ENCODE data around the gene AVPR1B.

AVPR1B gene, protein sequence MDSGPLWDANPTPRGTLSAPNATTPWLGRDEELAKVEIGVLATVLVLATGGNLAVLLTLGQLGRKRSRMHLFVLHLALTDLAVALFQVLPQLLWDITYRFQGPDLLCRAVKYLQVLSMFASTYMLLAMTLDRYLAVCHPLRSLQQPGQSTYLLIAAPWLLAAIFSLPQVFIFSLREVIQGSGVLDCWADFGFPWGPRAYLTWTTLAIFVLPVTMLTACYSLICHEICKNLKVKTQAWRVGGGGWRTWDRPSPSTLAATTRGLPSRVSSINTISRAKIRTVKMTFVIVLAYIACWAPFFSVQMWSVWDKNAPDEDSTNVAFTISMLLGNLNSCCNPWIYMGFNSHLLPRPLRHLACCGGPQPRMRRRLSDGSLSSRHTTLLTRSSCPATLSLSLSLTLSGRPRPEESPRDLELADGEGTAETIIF

DNA sequence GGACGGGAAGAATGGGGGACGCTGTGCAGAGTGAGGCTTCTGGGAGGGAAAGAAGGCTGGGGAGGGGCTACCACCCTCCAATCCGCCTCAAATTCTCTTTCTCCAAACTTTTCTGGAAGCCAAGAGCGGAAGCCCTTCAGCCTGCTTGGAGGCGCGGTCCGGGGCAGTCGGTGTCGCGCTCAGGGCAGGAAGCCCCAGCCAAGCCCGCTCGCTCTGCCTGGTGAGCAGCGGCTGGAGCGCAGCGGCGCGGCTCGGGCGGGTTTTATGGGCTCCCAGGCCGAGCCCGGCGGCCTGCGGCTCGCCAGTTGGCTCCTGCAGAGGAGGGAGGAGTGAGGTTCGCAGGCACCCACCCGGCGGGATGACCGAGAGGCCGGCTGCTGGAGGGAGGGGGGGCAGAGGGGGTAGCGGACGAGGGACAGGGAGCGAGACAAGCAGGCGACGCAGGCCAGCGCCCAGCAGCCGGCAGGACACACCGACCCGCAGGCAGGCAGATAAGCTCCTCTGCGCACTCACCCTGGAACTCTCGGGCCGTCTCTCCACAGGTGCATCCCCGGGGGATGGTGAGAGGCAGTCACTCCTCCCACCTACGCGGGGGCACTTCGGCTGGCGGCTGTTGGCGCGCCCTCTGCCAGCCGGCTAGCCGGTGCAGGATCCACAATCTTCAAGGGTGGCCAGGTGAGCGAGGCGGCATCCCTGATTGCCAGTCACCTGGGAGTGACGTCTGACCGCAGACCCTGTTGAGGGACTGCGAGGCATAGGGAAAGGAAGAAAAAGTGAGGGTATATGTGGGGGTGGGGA lies at the start of gene AVPR1B:
Gene AVPR1B (minus strand): TSS at position 238 of the 798 bp plus-strand sequence. CDS start 498 bp downstream, outside the sequence.
- no peak for DNase-seq (ENCODE audit: low read depth)

DNA sequence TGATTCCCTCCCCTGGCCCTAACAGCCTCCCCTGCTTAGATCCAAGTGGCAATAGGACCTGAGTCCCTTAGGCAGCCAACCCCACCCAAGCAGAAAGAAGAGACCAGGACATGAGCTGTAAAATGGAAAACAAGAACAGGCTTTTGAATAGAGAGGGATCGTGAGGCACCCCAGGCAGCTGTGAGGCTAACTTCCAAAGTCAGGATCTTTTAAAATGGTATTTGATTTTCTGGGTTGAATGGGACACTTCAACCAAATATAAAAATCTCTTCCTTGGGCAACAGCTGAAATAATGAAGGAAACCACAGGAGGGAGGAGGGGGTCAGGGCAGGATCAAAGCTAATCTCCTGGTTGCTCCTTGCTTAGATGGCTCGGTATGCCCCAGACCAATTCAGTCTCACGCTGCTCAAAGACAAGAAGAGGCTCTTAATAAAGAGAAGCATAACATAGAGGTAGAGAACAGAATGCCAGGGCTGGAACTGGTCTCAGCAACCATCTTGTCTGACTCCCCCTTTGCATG lies 28.6 kb upstream of the AVPR1B start:
- no peak for DNase-seq (ENCODE audit: low read depth)

DNA sequence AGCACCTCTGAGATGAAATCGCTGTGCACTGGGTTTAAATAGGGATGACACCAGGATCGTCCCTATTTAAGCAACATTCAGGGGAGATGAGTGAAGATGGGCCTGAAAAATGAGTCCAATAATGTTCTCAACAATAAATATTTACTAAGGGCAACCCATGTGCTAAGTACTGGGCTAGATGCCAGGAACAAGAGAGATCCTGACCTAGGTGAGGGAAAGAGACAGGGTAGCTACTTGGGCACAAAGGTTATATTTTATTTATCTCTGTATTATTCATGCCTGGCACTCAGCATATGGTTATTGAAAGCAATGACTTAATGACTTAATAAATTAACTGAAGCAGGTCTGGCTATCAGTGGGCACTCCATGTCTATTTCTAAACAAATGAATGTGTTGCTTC lies 27.4 kb upstream of the AVPR1B start:
- no peak for DNase-seq (ENCODE audit: low read depth)

- DNase-seq (ENCODE audit: low read depth), result no peak
Measured at GRCh38 chr1:206143537-206144172, 26.5 kb upstream of the AVPR1B start.

DNA sequence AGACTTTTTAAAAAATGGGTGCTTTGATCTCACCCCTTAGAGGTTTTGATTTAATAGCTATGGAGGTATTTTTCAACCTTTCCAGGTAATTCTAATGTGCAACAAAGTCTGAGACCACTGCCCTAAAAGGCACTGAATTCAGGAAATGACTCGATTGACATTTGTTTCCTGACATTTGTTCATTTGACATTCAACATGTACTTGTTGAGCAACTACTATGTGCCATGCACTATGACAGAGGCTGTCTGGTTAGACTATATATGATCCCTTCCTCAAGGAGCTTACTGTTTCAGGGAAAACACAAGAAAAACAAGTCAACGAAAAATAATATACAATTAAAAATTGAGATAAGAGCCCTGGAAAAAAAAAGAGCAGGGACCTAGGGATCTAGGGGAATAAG lies 25.6 kb upstream of the AVPR1B start:
- no peak for DNase-seq (ENCODE audit: low read depth)

GRCh38 chr1:206142011-206142410 lies 24.8 kb upstream of the AVPR1B start:
- DNase-seq (ENCODE audit: low read depth), result no peak

DNA sequence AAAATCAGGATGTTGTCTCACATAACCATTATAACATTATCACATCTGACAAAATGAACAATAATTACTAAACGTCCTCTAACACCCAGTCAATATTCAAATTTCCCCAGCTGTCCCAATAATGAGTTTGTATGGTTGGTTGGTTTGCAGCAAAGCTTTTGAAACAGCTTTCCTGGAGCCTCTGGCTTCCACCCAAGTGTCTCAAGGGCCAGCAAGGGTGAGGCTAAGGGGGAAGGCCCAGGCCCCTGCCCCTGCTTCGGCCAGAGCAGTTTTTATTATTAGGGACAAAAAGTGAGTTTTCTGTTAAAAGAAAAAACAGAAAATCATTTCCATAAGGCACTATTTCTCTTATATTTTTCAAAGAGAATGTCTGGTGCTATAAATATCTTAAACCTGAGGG lies 19.1 kb upstream of the AVPR1B start:
- no peak for DNase-seq (ENCODE audit: low read depth)

GRCh38 chr1:206135248-206135647 lies 18.1 kb upstream of the AVPR1B start:
- DNase-seq (ENCODE audit: low read depth), result no peak

GRCh38 chr1:206133751-206134415 lies 16.7 kb upstream of the AVPR1B start:
- DNase-seq (ENCODE audit: low read depth), result no peak

- no peak for DNase-seq (ENCODE audit: low read depth)
Measured at GRCh38 chr1:206131037-206131436, 13.8 kb upstream of the AVPR1B start.

DNA sequence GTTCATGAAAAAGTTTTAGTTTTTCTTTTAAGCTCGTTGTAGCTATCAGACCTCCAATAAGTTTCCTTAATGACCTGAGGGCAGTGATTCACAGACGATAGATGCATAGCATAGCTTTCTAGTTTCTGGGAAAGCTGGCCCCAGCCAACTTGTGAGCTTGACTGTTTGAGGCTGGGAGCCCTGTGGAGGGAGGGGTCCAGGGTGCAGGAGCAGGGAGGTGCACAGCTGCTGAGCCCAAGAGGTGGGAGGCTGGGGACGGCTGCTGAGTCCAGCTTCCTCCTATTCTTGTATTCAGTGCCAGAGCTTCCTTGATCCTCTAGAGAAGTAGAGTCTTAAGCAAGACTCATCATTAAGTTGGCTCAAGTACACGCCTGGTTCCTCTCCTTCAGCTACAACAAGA lies 11.0 kb upstream of the AVPR1B start:
- no peak for DNase-seq (ENCODE audit: low read depth)

DNA sequence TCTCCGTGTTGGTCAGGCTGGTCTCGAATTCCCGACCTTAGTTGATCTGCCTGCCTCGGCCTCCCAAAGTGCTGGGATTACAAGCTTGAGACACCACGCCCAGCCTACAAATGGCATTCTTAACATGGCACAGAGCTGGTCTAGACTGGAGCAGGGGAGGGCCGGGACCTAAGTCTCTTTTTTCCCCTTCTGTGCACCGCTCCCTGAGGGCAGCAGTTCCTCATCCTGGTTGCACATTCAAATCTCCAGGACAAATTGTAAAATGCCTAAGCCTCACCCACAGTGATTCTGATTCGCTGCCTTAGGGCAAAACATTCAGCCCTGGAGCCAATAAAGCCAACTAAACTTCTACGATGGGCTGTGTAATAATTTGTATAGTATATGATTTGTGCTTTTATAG lies 10.1 kb upstream of the AVPR1B start:
- DNase-seq (ENCODE audit: low read depth), result no peak

DNA sequence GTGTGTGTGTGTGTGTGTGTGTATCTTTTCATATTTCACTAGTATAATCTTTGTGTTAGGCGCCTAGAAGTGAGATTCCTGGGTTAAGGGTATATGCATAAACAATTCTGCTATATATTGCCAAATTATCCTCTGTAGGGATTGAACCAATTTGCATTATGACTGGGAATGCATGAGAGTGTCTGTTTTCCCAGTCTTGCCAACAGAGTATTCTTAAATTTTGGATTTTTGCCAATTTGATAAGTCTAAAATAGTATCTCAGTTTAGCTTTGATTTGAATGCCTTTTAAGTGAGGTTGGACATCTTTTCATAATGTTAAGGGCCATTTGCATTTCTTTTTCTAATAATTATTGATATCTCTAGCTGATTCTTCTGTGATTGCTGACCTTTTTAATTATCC lies 8.2 kb upstream of the AVPR1B start:
- DNase-seq (ENCODE audit: low read depth), result no peak

DNA sequence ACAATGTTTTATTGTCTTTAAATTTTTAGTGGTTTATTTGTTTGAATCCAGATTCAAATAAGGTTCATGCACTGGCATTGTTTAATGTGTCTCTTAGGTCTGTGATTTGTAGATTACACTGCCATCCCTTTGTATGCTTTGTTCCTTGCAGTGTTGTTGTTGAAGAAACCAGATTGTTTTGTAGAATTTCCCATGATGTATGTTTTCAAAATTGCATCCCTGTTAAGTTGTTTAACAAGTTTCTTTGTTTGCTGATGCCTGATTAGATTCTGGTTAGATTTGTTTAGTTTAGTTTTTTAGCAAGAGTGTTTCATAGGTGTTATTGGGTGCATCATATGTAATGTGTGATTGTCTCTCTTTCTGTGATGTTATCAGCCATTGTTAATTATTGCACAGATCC lies 5.5 kb upstream of the AVPR1B start:
- DNase-seq (ENCODE audit: low read depth), result no peak

DNA sequence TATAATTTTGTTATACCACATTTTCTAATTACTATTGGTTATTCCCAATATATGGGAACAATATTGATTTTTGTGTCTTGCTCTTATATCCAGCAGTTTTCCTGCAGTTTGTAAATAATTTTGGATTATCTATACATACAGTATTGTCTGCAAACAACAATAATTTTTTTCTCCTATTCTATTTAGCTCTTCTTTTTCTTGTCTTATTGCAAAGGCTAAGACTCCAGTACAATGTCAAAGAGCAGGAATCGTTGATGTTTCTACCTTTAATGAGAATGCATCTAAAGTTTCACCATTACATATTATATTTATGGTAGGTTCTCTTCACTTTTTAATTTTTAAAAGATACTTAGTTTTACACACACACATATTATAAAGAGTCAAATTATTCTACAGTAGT lies 4.1 kb upstream of the AVPR1B start:
- DNase-seq (ENCODE audit: low read depth), result no peak

DNA sequence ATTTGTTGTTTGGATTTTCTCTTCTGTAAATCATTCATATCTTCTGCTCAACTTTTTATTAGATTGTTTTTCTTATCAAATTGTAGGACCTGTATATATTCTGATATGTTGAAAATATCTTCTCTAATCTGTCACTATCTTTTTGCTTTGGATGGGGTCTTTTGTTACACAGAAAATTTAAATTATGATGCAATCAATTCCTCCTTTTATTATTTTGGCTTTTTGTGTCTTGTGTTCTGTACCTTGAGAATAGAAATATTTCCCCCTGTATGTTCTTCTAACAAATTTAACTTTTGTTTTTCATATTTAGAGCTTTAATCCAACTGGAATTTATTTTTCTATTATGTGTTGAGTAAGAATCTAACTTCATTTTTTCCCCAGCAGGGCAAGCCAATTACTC lies 3.2 kb upstream of the AVPR1B start:
- DNase-seq (ENCODE audit: low read depth), result no peak

- no peak for DNase-seq (ENCODE audit: low read depth)
Measured at GRCh38 chr1:206116873-206117150, 376 bp downstream of the AVPR1B start.

DNA sequence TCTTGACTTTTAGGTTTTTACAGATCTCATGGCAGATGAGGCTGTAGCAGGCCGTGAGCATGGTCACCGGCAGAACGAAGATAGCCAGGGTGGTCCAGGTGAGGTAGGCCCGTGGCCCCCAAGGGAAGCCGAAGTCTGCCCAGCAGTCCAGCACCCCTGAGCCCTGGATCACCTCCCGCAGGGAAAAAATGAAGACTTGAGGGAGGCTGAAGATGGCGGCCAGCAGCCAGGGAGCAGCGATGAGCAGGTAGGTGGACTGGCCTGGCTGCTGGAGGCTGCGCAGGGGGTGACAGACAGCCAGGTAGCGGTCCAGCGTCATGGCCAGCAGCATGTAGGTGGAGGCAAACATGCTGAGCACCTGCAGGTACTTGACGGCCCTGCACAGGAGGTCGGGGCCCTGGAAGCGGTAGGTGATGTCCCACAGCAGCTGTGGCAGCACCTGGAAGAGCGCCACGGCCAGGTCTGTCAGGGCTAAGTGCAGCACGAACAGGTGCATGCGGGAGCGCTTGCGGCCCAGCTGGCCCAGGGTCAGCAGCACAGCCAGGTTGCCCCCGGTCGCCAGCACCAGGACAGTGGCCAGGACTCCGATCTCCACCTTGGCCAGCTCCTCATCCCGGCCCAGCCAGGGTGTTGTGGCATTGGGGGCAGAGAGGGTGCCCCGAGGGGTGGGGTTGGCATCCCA lies 856 bp downstream of the AVPR1B start:
- no peak for DNase-seq (ENCODE audit: low read depth)

- DNase-seq (ENCODE audit: low read depth), result no peak
Measured at GRCh38 chr1:206115791-206116190, 1.4 kb downstream of the AVPR1B start.

GRCh38 chr1:206114692-206115640 lies 2.2 kb downstream of the AVPR1B start:
- DNase-seq (ENCODE audit: low read depth), result no peak

All from fibroblast of the conjunctiva (primary cell).